Vagina (tissue), 2 donors: ENCODE measurements around the gene SLC10A7.

Experiments
- CTCF ChIP-seq, 3 experiments: fragments of 450-650 bp in 2 of 3; fragments of 200-600 bp in 1 of 3; sonication (generic) in 1 of 3; IDR thresholded peaks; one replicate each; pipeline ENCODE4 v1.5.1; 2017 to 2019; ENCODE audit warnings: antibody characterized with exemption in 3 of 3, mild to moderate bottlenecking in 2 of 3, moderate library complexity in 2 of 3
- POLR2A ChIP-seq, 2 donors: fragments of 450-650 bp; IDR thresholded peaks; one replicate each; pipeline ENCODE4 v1.6.1; 2017; ENCODE audit warnings: antibody characterized with exemption in 2 of 2, mild to moderate bottlenecking in 2 of 2, moderate library complexity in 2 of 2

- no peak for TF ChIP-seq POLR2A (IDR thresholded peaks at IDR 0.05)
- no peak for TF ChIP-seq CTCF (IDR thresholded peaks at IDR 0.05)
Measured at GRCh38 chr4:146260521-146260920, 261.2 kb downstream of the SLC10A7 start.
